OCI-LY1 (cell line): ENCODE measurements around the gene ALS2CL.
"Not testable (repeated sequence)": the region's sequence is repeated elsewhere in the genome, so short reads cannot be mapped to it uniquely, and the experiment has no call there.

ENCODE experiments used
- H2AFZ ChIP-seq: fragments of 200-600 bp; sonication (generic), shearing (Covaris generic); 2 replicates; pipeline ENCODE4 v1.6.0; 2014; ENCODE audit warnings: antibody characterized with exemption, mild to moderate bottlenecking, low read length
- H3F3A ChIP-seq: fragments of 200-600 bp; sonication (generic), shearing (Covaris generic); 2 replicates; pipeline ENCODE4 v1.6.0; 2014; ENCODE audit warnings: mild to moderate bottlenecking, antibody characterized with exemption, low read length, moderate library complexity; ENCODE audit not compliant: insufficient read depth
- H3K27ac ChIP-seq: fragments of 200-600 bp; sonication (generic); 2 replicates; pipeline ENCODE4 v1.5.1; 2014; ENCODE audit warnings: low read length, mixed run types, mild to moderate bottlenecking, low read depth; ENCODE audit not compliant: poor library complexity, severe bottlenecking
- H3K27me3 ChIP-seq: fragments of 200-600 bp; sonication (generic); 2 replicates; pipeline ENCODE4 v1.6.0; 2014; ENCODE audit warnings: antibody characterized with exemption, mild to moderate bottlenecking, low read length, moderate library complexity; ENCODE audit not compliant: insufficient read depth
- H3K36me3 ChIP-seq: fragments of 200-600 bp; sonication (generic); 2 replicates; pipeline ENCODE4 v1.6.1; 2014; ENCODE audit warnings: mild to moderate bottlenecking, antibody characterized with exemption, low read length, moderate library complexity, mixed read lengths; ENCODE audit not compliant: insufficient read depth
- H3K4me1 ChIP-seq: fragments of 200-600 bp; sonication (generic); 2 replicates; pipeline ENCODE4 v1.5.1; 2014; ENCODE audit warnings: mild to moderate bottlenecking, low read length, moderate library complexity; ENCODE audit not compliant: insufficient read depth, severe bottlenecking
- H3K4me2 ChIP-seq: fragments of 200-600 bp; sonication (generic), shearing (Covaris generic); 2 replicates; pipeline ENCODE4 v1.6.1; 2014; ENCODE audit warnings: low read length
- H3K4me3 ChIP-seq: fragments of 200-600 bp; sonication (generic); 2 replicates; pipeline ENCODE4 v1.5.1; 2014; ENCODE audit warnings: low read length, low read depth, mild to moderate bottlenecking, mixed read lengths; ENCODE audit not compliant: poor library complexity, severe bottlenecking
- H3K79me2 ChIP-seq: fragments of 200-600 bp; shearing (Covaris generic); 2 replicates; pipeline ENCODE4 v1.6.1; 2016; ENCODE audit warnings: mixed run types, low read length, mixed read lengths; ENCODE audit not compliant: insufficient read depth
- H3K9ac ChIP-seq: fragments of 200-600 bp; sonication (generic), shearing (Covaris generic); 2 replicates; pipeline ENCODE4 v1.6.1; 2014; ENCODE audit warnings: mild to moderate bottlenecking, low read length, mixed read lengths
- H3K9me2 ChIP-seq: fragments of 200-600 bp; sonication (generic), shearing (Covaris generic); 2 replicates; pipeline ENCODE4 v1.6.1; 2014; ENCODE audit warnings: low read depth, mild to moderate bottlenecking, low read length, mixed read lengths
- H3K9me3 ChIP-seq: fragments of 200-600 bp; shearing (Covaris generic); 2 replicates; pipeline ENCODE4 v1.6.1; 2014; ENCODE audit warnings: low read length, mixed read lengths
- H4K20me1 ChIP-seq: fragments of 200-600 bp; sonication (generic), shearing (Covaris generic); 2 replicates; pipeline ENCODE4 v1.6.0; 2016; ENCODE audit warnings: mild to moderate bottlenecking, low read length; ENCODE audit not compliant: insufficient read depth
- CTCF ChIP-seq: fragments of 200-600 bp; sonication (generic), shearing (Covaris generic); IDR thresholded peaks from 2 replicates; pipeline ENCODE4 v1.5.1; 2017; ENCODE audit warnings: mild to moderate bottlenecking, antibody characterized with exemption, low read length, moderate library complexity, mixed read lengths
- EZH2 ChIP-seq: fragments of 200-600 bp; sonication (generic), shearing (Covaris generic); IDR thresholded peaks from 2 replicates; pipeline ENCODE4 v1.8.0; 2017; ENCODE audit warnings: borderline replicate concordance, mixed run types, mild to moderate bottlenecking, antibody characterized with exemption, low read length, moderate library complexity, mixed read lengths

Gene ALS2CL

GRCh38 chr3:46705022-46705530, 11.6 kb upstream of the ALS2CL start:
- H3K27ac ChIP-seq, result no peak overlapping the region
- no peaks in the 10 kb centered on the region for H3K9me3 ChIP-seq
- no peak overlapping the region for H3K4me3 ChIP-seq
- H3K4me1 ChIP-seq, result no peaks in the 10 kb centered on the region
- no peak overlapping the region for H3K4me2 ChIP-seq
- H3K36me3 ChIP-seq, result no peaks in the 10 kb centered on the region
- TF ChIP-seq CTCF (peak; percentile 95), EZH2 (no peak)
- H2AFZ ChIP-seq, result no peak overlapping the region
- H3F3A ChIP-seq, result no peaks in the 10 kb centered on the region
- H4K20me1 ChIP-seq, result no peaks in the 10 kb centered on the region
- H3K27me3 ChIP-seq, result no peaks in the 10 kb centered on the region
- H3K79me2 ChIP-seq, result no peaks in the 10 kb centered on the region
- no peaks in the 10 kb centered on the region for H3K9me2 ChIP-seq
- no peak overlapping the region for H3K9ac ChIP-seq

GRCh38 chr3:46704346-46704745, 10.9 kb upstream of the ALS2CL start:
- H3K79me2 ChIP-seq, H3K27me3 ChIP-seq, H3K27ac ChIP-seq, H3K36me3 ChIP-seq, H3K9me3 ChIP-seq, H3K4me1 ChIP-seq, H3K4me3 ChIP-seq, H3K4me2 ChIP-seq, H3K9me2 ChIP-seq, H3K9ac ChIP-seq, H2AFZ ChIP-seq, H3F3A ChIP-seq, H4K20me1 ChIP-seq: not testable (repeated sequence)

- TF ChIP-seq CTCF, result no peak
- no peak for TF ChIP-seq EZH2
- H3K27me3 ChIP-seq, result no peaks in the 10 kb centered on the region
Measured at GRCh38 chr3:46703013-46703520, 9.6 kb upstream of the ALS2CL start.

GRCh38 chr3:46702246-46703012, 8.9 kb upstream of the ALS2CL start:
- H3K36me3 ChIP-seq, result no peaks in the 10 kb centered on the region
- H3K4me1 ChIP-seq, result no peaks in the 10 kb centered on the region
- no peak overlapping the region for H2AFZ ChIP-seq
- no peak overlapping the region for H3K27ac ChIP-seq
- no peaks in the 10 kb centered on the region for H4K20me1 ChIP-seq
- H3K9me3 ChIP-seq, result no peaks in the 10 kb centered on the region
- no peaks in the 10 kb centered on the region for H3K79me2 ChIP-seq
- H3F3A ChIP-seq, result no peaks in the 10 kb centered on the region
- H3K4me3 ChIP-seq, result no peak overlapping the region
- no peaks in the 10 kb centered on the region for H3K9me2 ChIP-seq
- TF ChIP-seq CTCF (no peak), EZH2 (no peak)
- no peak overlapping the region for H3K9ac ChIP-seq
- 0 out of 2 replicates have a peak, but pooled peaks cover 2% of the 10 kb centered on the region for H3K27me3 ChIP-seq
- H3K4me2 ChIP-seq, result no peak overlapping the region

More at GRCh38 chr3:46703013-46703520, 9.6 kb upstream of the ALS2CL start:
- Histone ChIP-seq H3K9me2 (no peaks in the 10 kb centered on the region), H3K9me3 (no peaks in the 10 kb centered on the region), H3K27ac (no peak overlapping the region), H3K36me3 (no peaks in the 10 kb centered on the region), H3K79me2 (no peaks in the 10 kb centered on the region), H2AFZ (no peak overlapping the region), H3K4me1 (no peaks in the 10 kb centered on the region), H4K20me1 (no peaks in the 10 kb centered on the region), H3F3A (no peaks in the 10 kb centered on the region), H3K4me2 (no peak overlapping the region), H3K9ac (no peak overlapping the region), H3K4me3 (no peak overlapping the region)
